ENCODE results near the gene MAD1L1. TPM values are rescaled to one million over a fixed set of nuclear protein-coding genes. Genes with fewer than 3 reads are reported as not detected.

MAD1L1 gene
- total and polyA plus RNA-seq, 4 donors: 43.0 to 54.9 (median 49.9) TPM

DNA sequence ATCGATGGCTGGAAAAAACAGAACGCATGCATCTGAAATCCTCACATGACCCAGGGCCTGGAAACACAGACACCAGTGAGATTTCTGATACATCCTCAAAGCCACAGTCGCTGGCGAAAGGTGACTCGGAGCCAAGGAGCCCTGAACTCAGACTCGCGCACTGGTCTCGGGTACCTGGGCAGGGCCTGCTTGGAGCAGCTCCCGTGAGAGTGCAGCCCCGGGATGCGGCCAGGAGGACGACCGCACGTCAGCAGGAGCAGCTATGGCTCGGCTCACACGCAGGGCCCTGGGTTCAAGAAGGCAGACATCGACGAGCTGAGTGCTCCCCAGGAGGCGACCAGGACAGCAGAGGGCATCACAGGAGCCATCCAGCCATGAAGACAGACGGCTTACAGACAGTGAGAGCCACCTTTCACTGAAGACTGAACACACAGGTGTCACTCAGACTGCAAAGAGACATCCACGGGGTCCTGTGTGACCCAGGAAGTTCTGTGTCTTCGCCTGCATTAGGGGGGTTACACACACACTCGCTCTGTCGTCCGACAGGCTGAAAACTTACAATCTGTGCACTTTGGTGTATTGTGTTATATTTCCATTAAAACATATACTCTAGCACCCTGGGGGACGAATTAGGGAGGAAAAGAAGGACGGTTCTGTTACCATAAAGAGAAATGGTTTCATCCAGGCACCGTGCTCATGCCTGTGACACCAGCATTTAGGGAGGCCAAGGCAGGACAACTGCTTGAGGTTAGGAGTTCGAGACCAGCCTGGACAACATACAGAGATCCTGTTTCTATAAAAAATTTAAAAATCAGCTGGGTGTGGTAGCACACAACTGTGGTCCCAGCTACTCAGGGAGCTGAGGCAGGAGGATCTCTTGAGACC, 227.7 kb downstream of the MAD1L1 start:
- no peak for DNase-seq

DNA sequence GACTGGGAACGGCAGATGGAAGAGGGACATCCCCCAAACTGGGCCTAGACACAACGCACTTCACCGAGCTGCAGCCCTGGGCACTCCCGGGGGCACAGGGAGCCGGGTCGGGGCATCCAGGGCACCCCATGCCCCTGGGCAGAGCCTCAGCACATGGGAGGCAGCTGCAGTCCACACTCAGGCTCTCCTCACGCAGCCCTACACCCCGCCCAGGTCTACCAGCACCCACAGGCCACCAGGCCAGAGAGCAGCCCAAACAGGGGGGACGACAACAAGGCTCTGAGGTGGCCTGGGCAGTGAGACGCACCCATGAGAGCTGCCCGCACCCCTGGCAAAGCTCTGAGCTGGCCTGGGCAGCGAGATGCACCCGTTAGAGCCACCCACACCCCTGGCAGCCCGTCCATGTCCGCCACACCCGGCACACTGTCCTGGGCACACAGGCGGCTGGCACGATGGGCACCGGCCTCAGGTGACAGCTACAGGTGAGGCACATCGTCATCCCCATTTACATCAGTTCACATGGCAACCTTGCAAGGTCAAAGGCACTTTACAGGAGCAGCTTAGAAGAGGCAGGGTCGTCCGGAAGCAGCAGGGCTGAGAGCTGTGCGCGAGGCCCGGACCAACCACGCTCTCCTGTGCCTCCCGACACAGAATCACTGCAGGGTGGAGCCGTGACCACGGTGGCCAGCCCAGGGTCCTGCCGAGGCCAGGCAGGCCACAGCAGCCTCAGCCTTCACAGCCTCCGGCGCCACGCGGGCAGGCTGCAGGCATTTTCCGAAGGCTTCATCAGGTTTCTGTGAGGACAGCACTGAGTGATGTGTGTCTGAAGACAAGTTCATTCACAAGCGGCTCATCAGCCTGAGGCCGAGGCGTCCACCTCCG, 228.6 kb downstream of the MAD1L1 start:
- H3K27ac ChIP-seq (ENCODE audit: low read depth in 1 of 2, low read length in 1 of 2): no peak overlapping the region
- no peaks in the 10 kb centered on the region for H3K9me3 ChIP-seq (ENCODE audit: control insufficient read depth in 4 of 4, insufficient read depth in 3 of 4, low read length in 3 of 4)
- DNase-seq (no peak), ATAC-seq (ENCODE audit: insufficient read depth, low FRiP score) (no peak)
- H3K9ac ChIP-seq (ENCODE audit: insufficient read depth in 1 of 2, low read length in 2 of 2): no peak overlapping the region
- H3K36me3 ChIP-seq (ENCODE audit: control insufficient read depth in 4 of 4, insufficient read depth in 4 of 4, low read length in 4 of 4): peaks cover 0 to 14% (median 2%) of the 10 kb centered on the region in 4 donors
- TF ChIP-seq, protein P1, sequence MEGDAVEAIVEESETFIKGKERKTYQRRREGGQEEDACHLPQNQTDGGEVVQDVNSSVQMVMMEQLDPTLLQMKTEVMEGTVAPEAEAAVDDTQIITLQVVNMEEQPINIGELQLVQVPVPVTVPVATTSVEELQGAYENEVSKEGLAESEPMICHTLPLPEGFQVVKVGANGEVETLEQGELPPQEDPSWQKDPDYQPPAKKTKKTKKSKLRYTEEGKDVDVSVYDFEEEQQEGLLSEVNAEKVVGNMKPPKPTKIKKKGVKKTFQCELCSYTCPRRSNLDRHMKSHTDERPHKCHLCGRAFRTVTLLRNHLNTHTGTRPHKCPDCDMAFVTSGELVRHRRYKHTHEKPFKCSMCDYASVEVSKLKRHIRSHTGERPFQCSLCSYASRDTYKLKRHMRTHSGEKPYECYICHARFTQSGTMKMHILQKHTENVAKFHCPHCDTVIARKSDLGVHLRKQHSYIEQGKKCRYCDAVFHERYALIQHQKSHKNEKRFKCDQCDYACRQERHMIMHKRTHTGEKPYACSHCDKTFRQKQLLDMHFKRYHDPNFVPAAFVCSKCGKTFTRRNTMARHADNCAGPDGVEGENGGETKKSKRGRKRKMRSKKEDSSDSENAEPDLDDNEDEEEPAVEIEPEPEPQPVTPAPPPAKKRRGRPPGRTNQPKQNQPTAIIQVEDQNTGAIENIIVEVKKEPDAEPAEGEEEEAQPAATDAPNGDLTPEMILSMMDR (IDR thresholded peaks at IDR 0.05; ENCODE audit: control extremely low read depth, extremely low read depth): no peak
- H3K4me3 ChIP-seq: no peak overlapping the region
- no peaks in the 10 kb centered on the region for H3K27me3 ChIP-seq (ENCODE audit: control insufficient read depth in 3 of 3, insufficient read depth in 3 of 3, low read length in 2 of 3)
- WGBS, 2 donors: 94 to 98% methylated on average over 39 of the region's 39 CpGs
- H3K4me1 ChIP-seq (ENCODE audit: control insufficient read depth in 5 of 5, insufficient read depth in 5 of 5, low read length in 5 of 5): peaks cover 0 to 3% (median 0%) of the 10 kb centered on the region in 5 donors

More for the DNA sequence above, 227.7 kb downstream of the MAD1L1 start:
- no peak overlapping the region for H3K9ac ChIP-seq (ENCODE audit: insufficient read depth in 1 of 2, low read length in 2 of 2)
- H3K27me3 ChIP-seq (ENCODE audit: control insufficient read depth in 3 of 3, insufficient read depth in 3 of 3, low read length in 2 of 3): no peaks in the 10 kb centered on the region
- 94 to 95% methylated on average over 29 of the region's 29 CpGs for WGBS, 2 donors
- no peak overlapping the region for H3K27ac ChIP-seq (ENCODE audit: low read depth in 1 of 2, low read length in 1 of 2)
- peaks cover 0 to 14% (median 2%) of the 10 kb centered on the region in 4 donors for H3K36me3 ChIP-seq (ENCODE audit: control insufficient read depth in 4 of 4, insufficient read depth in 4 of 4, low read length in 4 of 4)
- TF ChIP-seq, protein P1 (IDR thresholded peaks at IDR 0.05; ENCODE audit: control extremely low read depth, extremely low read depth): no peak
- no peaks in the 10 kb centered on the region for H3K9me3 ChIP-seq (ENCODE audit: control insufficient read depth in 4 of 4, insufficient read depth in 3 of 4, low read length in 3 of 4)
- no peak for ATAC-seq (ENCODE audit: insufficient read depth, low FRiP score)
- H3K4me1 ChIP-seq (ENCODE audit: control insufficient read depth in 5 of 5, insufficient read depth in 5 of 5, low read length in 5 of 5): peaks cover 0 to 10% (median 0%) of the 10 kb centered on the region in 5 donors
- no peak overlapping the region for H3K4me3 ChIP-seq

DNA sequence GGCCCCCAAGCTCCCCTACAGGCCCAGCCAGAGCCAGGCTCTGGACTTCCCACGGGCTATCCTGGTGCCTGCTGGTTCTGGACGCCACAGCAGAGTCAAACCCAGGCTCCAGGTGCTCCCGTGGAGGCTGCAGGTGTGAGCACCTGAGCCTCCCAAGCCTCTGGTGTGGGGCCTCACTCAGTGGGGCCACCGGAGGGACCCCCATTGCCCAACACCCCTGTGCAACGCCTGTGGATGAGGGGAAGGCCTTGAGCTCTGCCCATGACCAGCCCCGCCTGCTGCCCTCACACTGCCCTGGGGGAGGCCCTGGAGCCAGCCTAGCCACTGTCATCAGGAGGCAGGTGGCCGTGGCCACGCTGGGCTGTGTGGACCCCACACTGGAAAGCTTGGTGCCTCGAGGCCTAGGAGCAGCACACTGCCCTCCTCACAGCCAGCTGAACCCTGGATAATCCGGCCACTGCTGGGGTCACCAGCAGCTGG, 229.3 kb downstream of the MAD1L1 start:
- H3K9ac ChIP-seq (ENCODE audit: insufficient read depth in 1 of 2, low read length in 2 of 2): no peak overlapping the region

More for the DNA sequence above, 229.3 kb downstream of the MAD1L1 start:
- Histone ChIP-seq H3K4me3 (no peak overlapping the region), H3K36me3 (ENCODE audit: control insufficient read depth in 4 of 4, insufficient read depth in 4 of 4, low read length in 4 of 4) (peaks cover 0 to 14% (median 2%) of the 10 kb centered on the region in 4 donors), H3K27me3 (ENCODE audit: control insufficient read depth in 3 of 3, insufficient read depth in 3 of 3, low read length in 2 of 3) (no peaks in the 10 kb centered on the region), H3K27ac (ENCODE audit: low read depth in 1 of 2, low read length in 1 of 2) (no peak overlapping the region), H3K9me3 (ENCODE audit: control insufficient read depth in 4 of 4, insufficient read depth in 3 of 4, low read length in 3 of 4) (no peaks in the 10 kb centered on the region), H3K4me1 (ENCODE audit: control insufficient read depth in 5 of 5, insufficient read depth in 5 of 5, low read length in 5 of 5) (peaks cover 0 to 3% (median 0%) of the 10 kb centered on the region in 5 donors)
- TF ChIP-seq, protein P1 (IDR thresholded peaks at IDR 0.05; ENCODE audit: control extremely low read depth, extremely low read depth): no peak
- ATAC-seq (ENCODE audit: insufficient read depth, low FRiP score) (no peak), DNase-seq (no peak)
- 92 to 94% methylated on average over 10 of the region's 10 CpGs for WGBS, 2 donors
